Aorta (tissue), 5 donors: ENCODE results near the gene MICAL3. TPM values are rescaled to one million over a fixed set of nuclear protein-coding genes. Genes with fewer than 3 reads are reported as not detected.

Experiments used
- ATAC-seq: fragments of 200-7000 bp; cut with Tn5 transposase; one replicate; pipeline ENCODE4 v1.9.1; 2022; ENCODE audit warnings: moderate library complexity; ENCODE audit not compliant: low FRiP score
- DNase-seq, 2 donors: peaks; one replicate each; pipeline ENCODE4 v3.0.0-alpha.2; 2020
- H3K27ac ChIP-seq, 2 donors: one replicate each; pipeline ENCODE4 v1.5.1; 2013; ENCODE audit warnings: low read length in 2 of 2, mild to moderate bottlenecking in 2 of 2, moderate library complexity in 2 of 2, control low read depth in 1 of 2, inconsistent platforms in 1 of 2, low read depth in 1 of 2
- H3K27me3 ChIP-seq, 2 donors: one replicate each; pipeline ENCODE4 v1.6.1; 2013; ENCODE audit warnings: control low read depth in 1 of 2, low read length in 1 of 2, mild to moderate bottlenecking in 1 of 2, moderate library complexity in 1 of 2; ENCODE audit not compliant: insufficient read depth in 2 of 2, control insufficient read depth in 1 of 2
- H3K36me3 ChIP-seq, 2 donors: one replicate each; pipeline ENCODE4 v1.6.1; 2013; ENCODE audit warnings: control low read depth in 1 of 2, low read length in 1 of 2, mild to moderate bottlenecking in 1 of 2; ENCODE audit not compliant: insufficient read depth in 2 of 2, control insufficient read depth in 1 of 2
- H3K4me1 ChIP-seq, 2 donors: one replicate each; pipeline ENCODE4 v1.6.1; 2013; ENCODE audit warnings: low read length in 2 of 2, control low read depth in 1 of 2, mild to moderate bottlenecking in 1 of 2, moderate library complexity in 1 of 2; ENCODE audit not compliant: insufficient read depth in 2 of 2, control insufficient read depth in 1 of 2
- H3K4me3 ChIP-seq, 2 donors: one replicate each; pipeline ENCODE4 v1.5.1; 2013; ENCODE audit warnings: low read length in 2 of 2, control low read depth in 1 of 2, mild to moderate bottlenecking in 1 of 2
- H3K9me3 ChIP-seq: one replicate; pipeline ENCODE4 v1.6.1; 2013; ENCODE audit warnings: mild to moderate bottlenecking, low read length; ENCODE audit not compliant: control insufficient read depth
- WGBS, 2 donors: extraction: QIAGEN DNeasy Blood & Tissue Kit; methylation state at CpG; one replicate each; pipeline ENCODE4 v1.1.7; 2013; 5-methylcytosine and 5-hydroxymethylcytosine counted together
- intact Hi-C, 2 donors: fragments of 100-400 bp; cut with DNase I; formaldehyde crosslinking; loops; one replicate each; pipeline versions ENCODE4 v1.14.2 to v1.15.0; 2022
- polyA plus RNA-seq, 2 donors: library from polyadenylated mRNA; stranded (reverse); fragments of 200-250 nt; gene quantifications; one replicate each; pipeline ENCODE4 v1.2.3, GENCODE V29; 2013
- total RNA-seq, 2 donors: library from RNA; stranded (reverse); fragmentation: NEBNext Ultra II Directional; extraction: Animal tissue kit (Norgen Biotek cat#: 25700); gene quantifications; one replicate each; pipeline ENCODE4 v1.2.1, GENCODE V29; 2021
- donor health status: healthy with polysubstance abuse.
- donor health status: Bipolar disorder and iron deficiency.
- donor health status: DM: no; HTN: no; CAD: no.
- donor health status: DM: no; HTN: no; CAD: no.
- donor health status: DM: yes; HTN: yes; CAD: no.

MICAL3 gene
- total and polyA plus RNA-seq, 4 donors = 3.9 to 123 (median 64.3) TPM

DNA sequence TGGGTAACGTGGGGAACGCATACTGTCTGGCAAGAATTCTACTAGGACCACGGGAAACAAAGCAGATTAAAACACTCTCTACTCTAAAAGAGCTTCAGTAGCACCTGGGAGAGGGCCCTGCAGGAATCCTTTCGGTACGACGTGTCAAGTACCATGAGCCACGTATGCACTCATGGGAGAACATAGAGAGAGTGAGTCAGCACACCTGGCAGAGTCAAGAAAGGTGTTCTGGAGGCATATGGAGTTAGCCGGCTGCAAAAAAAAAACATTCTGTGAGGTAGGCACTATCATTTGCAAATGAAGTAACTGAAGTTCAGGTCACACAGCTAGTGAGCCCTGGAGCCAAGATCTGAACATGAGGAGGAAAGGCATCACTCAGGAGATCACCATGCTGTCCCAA is 179.0 kb downstream of the MICAL3 start:
- H3K4me1 ChIP-seq = peaks cover 0 to 5% of the 10 kb centered on the region in 2 donors

DNA sequence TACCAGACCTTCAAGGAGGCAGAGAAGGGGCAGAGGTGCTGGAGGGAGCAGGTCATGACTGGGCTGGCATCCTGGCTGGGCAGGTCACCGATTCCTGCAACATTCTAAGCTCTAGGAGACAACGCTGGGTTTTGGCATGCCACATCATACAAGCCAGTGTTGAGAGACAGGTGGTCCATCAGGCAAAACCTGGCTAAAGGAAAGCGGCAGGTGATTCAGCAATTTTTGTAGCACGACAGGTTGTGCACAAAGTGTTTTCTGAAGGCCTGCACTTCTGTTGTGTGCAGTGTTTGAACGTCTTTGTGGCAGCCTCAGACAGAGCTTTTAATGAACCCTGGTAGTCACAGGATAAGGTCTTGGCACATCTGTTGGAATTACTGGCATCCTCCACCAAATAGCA is 180.2 kb downstream of the MICAL3 start:
- Histone ChIP-seq H3K36me3 (no peaks in the 10 kb centered on the region), H3K27me3 (no peaks in the 10 kb centered on the region), H3K4me1 (peaks cover 0 to 5% of the 10 kb centered on the region in 2 donors), H3K4me3 (no peak overlapping the region), H3K9me3 (no peaks in the 10 kb centered on the region), H3K27ac (peak overlapping the region in 1 of 2 donors; percentile 9)
- DNase-seq (no peak), ATAC-seq (no peak)
- intact Hi-C loops = no loop called here
- WGBS, 2 donors = 90 to 93% methylated on average over 5 of the region's 5 CpGs

More for the DNA sequence above, 179.0 kb downstream of the MICAL3 start:
- Histone ChIP-seq H3K4me3 (no peak overlapping the region), H3K9me3 (no peaks in the 10 kb centered on the region), H3K27ac (peak overlapping the region in 1 of 2 donors; percentile 95), H3K27me3 (no peaks in the 10 kb centered on the region), H3K36me3 (no peaks in the 10 kb centered on the region)
- WGBS, 2 donors = 77 to 79% methylated on average over 8 of the region's 8 CpGs
- intact Hi-C loops = no loop called here
- no peak for DNase-seq
- ATAC-seq = no peak

DNA sequence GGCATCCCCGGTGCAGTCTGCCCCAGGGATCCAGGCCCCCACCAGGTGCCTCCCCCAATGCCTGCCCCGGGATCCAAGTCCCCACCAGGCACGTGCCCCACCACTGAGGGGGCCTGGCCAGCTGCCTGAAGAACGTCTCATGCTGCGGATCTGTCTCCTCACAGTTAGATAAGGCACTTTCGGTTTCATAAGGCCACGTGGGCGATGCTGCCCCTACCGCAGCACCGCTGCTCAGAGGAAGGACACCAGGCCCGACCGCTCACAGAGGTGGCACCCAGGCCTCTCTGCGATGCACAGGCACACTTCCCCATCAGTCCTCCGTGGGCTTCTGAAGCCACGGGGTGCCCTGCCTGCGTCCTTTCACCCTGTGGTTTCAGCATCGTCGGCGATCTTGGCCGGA is 182.0 kb downstream of the MICAL3 start:
- ATAC-seq = no peak
- no peaks in the 10 kb centered on the region for H3K36me3 ChIP-seq
- peaks cover 0 to 10% of the 10 kb centered on the region in 2 donors for H3K4me1 ChIP-seq
- H3K27me3 ChIP-seq = no peaks in the 10 kb centered on the region
- intact Hi-C loops = no loop called here
- H3K4me3 ChIP-seq = no peak overlapping the region
- WGBS, 2 donors = 89 to 92% methylated on average over 20 of the region's 20 CpGs
- no peak for DNase-seq
- H3K27ac ChIP-seq = no peak overlapping the region
- no peaks in the 10 kb centered on the region for H3K9me3 ChIP-seq

DNA sequence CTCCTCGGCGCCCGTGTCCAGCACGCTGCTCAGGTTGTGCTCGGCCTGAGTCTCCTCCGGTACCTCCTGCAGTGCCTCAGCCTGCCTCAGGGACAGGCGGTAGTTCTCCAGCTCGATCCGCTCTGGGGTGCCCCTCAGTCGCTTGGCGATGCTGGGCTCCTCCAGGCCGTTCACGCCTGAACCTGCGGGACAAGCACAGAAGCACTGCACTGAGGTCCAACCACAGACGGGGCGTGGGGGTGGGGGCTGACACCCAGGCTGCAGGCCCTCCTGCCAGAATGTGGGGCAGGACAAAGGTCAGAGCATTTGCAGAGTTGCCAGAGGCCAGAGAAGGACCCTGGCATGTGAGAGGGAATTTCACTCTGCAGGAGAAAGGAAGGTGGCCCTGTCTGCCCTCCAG is 182.5 kb downstream of the MICAL3 start:
- Histone ChIP-seq H3K27ac (no peak overlapping the region), H3K27me3 (no peaks in the 10 kb centered on the region), H3K36me3 (no peaks in the 10 kb centered on the region), H3K9me3 (no peaks in the 10 kb centered on the region), H3K4me3 (no peak overlapping the region), H3K4me1 (peaks cover 0 to 10% of the 10 kb centered on the region in 2 donors)
- intact Hi-C loops = no loop called here
- ATAC-seq = no peak
- no peak for DNase-seq
- WGBS, 2 donors = 94 to 96% methylated on average over 16 of the region's 16 CpGs

DNA sequence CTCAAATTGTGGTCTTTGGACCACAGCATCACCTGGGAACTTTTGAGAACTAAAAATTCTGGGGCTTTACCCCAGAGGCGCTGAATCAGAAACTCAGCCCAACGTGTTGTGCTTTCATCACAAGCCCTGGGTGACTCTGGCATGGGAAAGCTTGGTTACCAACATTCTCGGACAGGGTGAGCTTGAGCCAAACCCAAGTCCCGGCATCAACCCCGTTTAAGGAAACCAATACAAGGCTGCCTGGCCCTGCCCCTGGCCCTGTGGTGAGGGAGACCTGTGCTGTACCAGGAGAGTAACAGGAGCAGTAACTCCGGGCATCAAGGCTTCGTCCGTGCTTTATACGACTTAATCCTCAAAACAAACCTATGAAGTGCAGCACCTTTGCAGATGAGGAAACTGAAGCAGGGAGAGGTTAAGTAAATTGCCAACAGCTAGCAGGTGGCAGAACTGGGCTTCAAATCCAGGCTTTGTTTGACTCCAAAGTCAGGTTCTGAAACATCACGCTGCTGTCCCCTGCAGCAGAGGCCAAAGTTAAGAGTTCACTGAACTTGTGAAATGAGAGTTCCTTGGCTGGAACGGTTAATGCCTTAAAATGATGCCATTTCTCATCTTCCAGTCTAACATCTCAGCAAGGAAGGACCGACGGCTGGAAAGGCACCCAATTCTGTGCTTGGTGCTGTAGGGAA is 186.0 kb downstream of the MICAL3 start:
- DNase-seq (no peak), ATAC-seq (peak; percentile 63)
- Histone ChIP-seq H3K4me1 (peaks cover 0 to 4% of the 10 kb centered on the region in 2 donors), H3K4me3 (no peak overlapping the region), H3K27me3 (no peaks in the 10 kb centered on the region), H3K27ac (peak overlapping the region in 1 of 2 donors; percentile 29), H3K9me3 (no peaks in the 10 kb centered on the region), H3K36me3 (no peaks in the 10 kb centered on the region)
- intact Hi-C loops = no loop called here
- 38 to 51% methylated on average over 13 of the region's 13 CpGs for WGBS, 2 donors

DNA sequence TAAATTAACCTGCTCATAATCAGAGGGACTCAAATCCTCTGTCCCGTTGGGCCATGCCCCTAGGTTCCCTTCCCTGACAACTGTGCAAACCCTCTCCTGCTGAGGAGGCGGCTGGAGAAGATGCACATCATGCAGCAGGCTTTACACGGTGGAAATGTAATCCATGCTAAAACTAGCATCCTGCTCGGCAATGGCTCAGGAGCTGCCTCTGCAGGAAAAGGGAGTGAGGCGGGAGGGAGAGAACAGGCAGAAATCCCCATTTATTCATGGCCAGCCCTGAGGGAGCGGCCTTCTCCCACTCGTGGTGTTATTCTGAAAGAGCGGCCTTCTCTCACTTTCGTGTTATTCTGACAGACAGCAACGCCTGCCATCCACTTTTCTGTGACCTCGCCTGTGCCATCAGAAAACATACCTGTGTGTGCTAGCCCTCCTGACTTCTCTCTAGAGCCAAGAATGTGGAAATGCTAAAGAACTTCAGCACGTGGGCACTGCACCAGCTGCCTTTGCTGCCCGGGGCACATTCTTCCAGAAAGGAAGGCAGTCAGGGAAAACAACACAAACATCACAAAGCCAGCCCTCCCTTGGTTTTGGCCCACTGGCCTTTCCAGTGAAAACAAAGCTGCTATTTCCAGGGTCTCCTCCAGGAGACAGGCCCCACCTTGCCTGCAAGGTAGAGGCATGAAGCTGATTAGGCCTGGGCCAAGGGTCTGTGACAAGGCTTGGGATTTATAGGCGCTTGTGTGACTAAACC is 187.2 kb downstream of the MICAL3 start:
- intact Hi-C loops = no loop called here
- no peaks in the 10 kb centered on the region for H3K27me3 ChIP-seq
- whole genome bisulfite sequencing, 2 donors = 9 to 22% methylated on average over 14 of the region's 14 CpGs
- no peaks in the 10 kb centered on the region for H3K9me3 ChIP-seq
- peak overlapping the region; percentile 29 to 96 for H3K27ac ChIP-seq
- no peaks in the 10 kb centered on the region for H3K36me3 ChIP-seq
- no peak overlapping the region for H3K4me3 ChIP-seq
- ATAC-seq (peak; percentile 51), DNase-seq (peak in 1 of 2 donors; percentile 83)
- peaks cover 0 to 4% of the 10 kb centered on the region in 2 donors for H3K4me1 ChIP-seq

DNA sequence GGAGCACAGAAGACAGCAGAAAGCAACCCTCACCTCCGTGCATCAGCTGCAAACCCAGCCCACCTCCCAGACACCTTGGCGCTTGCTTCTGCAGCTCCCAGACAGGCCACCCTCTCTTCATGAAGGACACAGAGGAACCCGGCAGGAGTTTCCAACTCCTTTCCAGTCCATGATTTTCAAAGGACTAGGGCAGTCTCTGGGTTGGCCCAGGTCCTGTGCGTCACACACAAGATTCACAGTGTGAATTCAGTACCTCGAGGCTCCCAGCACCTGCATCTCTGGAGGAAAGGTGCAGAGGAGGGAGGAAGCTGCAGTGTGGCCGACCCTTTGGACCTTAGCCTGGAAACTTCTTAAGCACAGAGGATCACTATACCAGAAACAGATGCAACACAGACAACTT is 189.1 kb downstream of the MICAL3 start:
- intact Hi-C loops = no loop called here
- 91 to 93% methylated on average over 6 of the region's 6 CpGs for WGBS, 2 donors

DNA sequence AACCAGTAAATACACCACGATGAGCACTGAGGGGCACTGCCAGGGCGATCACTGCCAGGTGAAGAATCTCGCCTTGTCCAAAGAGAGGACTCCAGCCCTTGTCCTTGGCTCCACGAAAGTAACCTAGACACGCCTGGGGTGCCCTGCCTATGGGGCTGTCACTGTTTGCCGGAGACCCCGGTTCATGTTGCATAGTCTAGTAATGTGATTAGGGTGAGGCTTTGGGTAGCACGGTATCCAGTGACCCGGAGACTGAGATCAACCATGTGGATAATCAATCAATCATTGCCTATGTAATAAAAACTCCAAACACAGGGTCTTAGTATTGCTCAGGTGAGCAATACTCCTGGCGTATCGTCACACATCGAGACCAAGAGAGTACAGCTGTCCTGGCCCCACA is 190.9 kb downstream of the MICAL3 start:
- Histone ChIP-seq H3K36me3 (no peaks in the 10 kb centered on the region), H3K27me3 (no peaks in the 10 kb centered on the region), H3K27ac (no peak overlapping the region), H3K9me3 (no peaks in the 10 kb centered on the region), H3K4me3 (no peak overlapping the region), H3K4me1 (peaks cover 0 to 4% of the 10 kb centered on the region in 2 donors)
- no peak for DNase-seq
- no peak for ATAC-seq
- 87 to 88% methylated on average over 12 of the region's 12 CpGs for WGBS, 2 donors
- intact Hi-C loops = loop anchor here (5.0 kb wide), 1 partner anchor 59 kb away; no protein-coding TSS in a partner anchor

More for the DNA sequence above, 189.1 kb downstream of the MICAL3 start:
- H3K9me3 ChIP-seq = no peaks in the 10 kb centered on the region
- peak overlapping the region in 1 of 2 donors; percentile 6 for H3K27ac ChIP-seq
- H3K36me3 ChIP-seq = no peaks in the 10 kb centered on the region
- H3K27me3 ChIP-seq = no peaks in the 10 kb centered on the region
- ATAC-seq (no peak), DNase-seq (no peak)
- peaks cover 0 to 4% of the 10 kb centered on the region in 2 donors for H3K4me1 ChIP-seq
- H3K4me3 ChIP-seq = no peak overlapping the region
